ENCODE measurements around the gene PTBP1.

Gene PTBP1

GRCh38 chr19:757811-758668 lies 39.2 kb upstream of the PTBP1 start:
- TF ChIP-seq POLR2AphosphoS5 (IDR thresholded peaks at IDR 0.05; ENCODE audit: low read depth, low read length) (no peak), TAF1 (IDR thresholded peaks at IDR 0.05; ENCODE audit: borderline replicate concordance, low read depth, low read length) (no peak), POLR2A (IDR thresholded peaks at IDR 0.05; ENCODE audit: low read depth, low read length) (no peak)
- no peak for DNase-seq (ENCODE audit: insufficient read length)
- FAIRE-seq, result no peak

GRCh38 chr19:763181-763580 lies 34.1 kb upstream of the PTBP1 start:
- DNase-seq (ENCODE audit: insufficient read length), result no peak
- no peak for FAIRE-seq
- no peak for TF ChIP-seq POLR2A (IDR thresholded peaks at IDR 0.05; ENCODE audit: low read depth, low read length)
- TF ChIP-seq TAF1 (IDR thresholded peaks at IDR 0.05; ENCODE audit: borderline replicate concordance, low read depth, low read length), result no peak
- TF ChIP-seq POLR2AphosphoS5 (IDR thresholded peaks at IDR 0.05; ENCODE audit: low read depth, low read length), result no peak

DNA sequence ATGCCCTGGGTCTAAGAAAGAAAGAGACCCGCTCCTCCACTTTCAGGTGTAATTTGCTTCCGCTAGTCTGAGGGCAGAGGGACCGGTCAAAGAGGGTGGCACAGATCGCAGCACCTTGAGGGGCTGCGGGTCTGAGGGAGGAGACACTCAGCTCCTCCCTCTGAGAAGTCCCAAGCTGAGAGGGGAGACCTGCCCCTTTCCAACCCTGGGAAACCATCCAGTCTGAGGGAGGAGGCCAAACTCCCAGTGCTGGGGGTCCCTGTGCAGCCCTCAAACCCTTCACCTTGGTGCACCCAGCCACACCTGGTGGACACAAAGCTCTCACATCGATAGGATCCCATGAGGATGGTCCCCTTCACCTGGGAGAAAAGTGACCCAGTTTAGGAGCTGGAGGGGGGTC lies 33.4 kb upstream of the PTBP1 start:
- DNase-seq (ENCODE audit: insufficient read length), result no peak
- no peak for TF ChIP-seq TAF1 (IDR thresholded peaks at IDR 0.05; ENCODE audit: borderline replicate concordance, low read depth, low read length)
- no peak for TF ChIP-seq POLR2AphosphoS5 (IDR thresholded peaks at IDR 0.05; ENCODE audit: low read depth, low read length)
- no peak for TF ChIP-seq POLR2A (IDR thresholded peaks at IDR 0.05; ENCODE audit: low read depth, low read length)
- FAIRE-seq, result no peak

GRCh38 chr19:764301-764700 lies 33.0 kb upstream of the PTBP1 start:
- TF ChIP-seq POLR2AphosphoS5 (IDR thresholded peaks at IDR 0.05; ENCODE audit: low read depth, low read length) (no peak), TAF1 (IDR thresholded peaks at IDR 0.05; ENCODE audit: borderline replicate concordance, low read depth, low read length) (no peak), POLR2A (IDR thresholded peaks at IDR 0.05; ENCODE audit: low read depth, low read length) (no peak)
- FAIRE-seq, result no peak
- DNase-seq (ENCODE audit: insufficient read length), result no peak

GRCh38 chr19:765179-765738 lies 32.0 kb upstream of the PTBP1 start:
- no peak for TF ChIP-seq TAF1 (IDR thresholded peaks at IDR 0.05; ENCODE audit: borderline replicate concordance, low read depth, low read length)
- no peak for TF ChIP-seq POLR2A (IDR thresholded peaks at IDR 0.05; ENCODE audit: low read depth, low read length)
- TF ChIP-seq POLR2AphosphoS5 (IDR thresholded peaks at IDR 0.05; ENCODE audit: low read depth, low read length), result no peak
- DNase-seq (ENCODE audit: insufficient read length) (no peak), FAIRE-seq (no peak)

- no peak for FAIRE-seq
- DNase-seq (ENCODE audit: insufficient read length), result no peak
- TF ChIP-seq POLR2AphosphoS5 (IDR thresholded peaks at IDR 0.05; ENCODE audit: low read depth, low read length) (no peak), TAF1 (IDR thresholded peaks at IDR 0.05; ENCODE audit: borderline replicate concordance, low read depth, low read length) (no peak), POLR2A (IDR thresholded peaks at IDR 0.05; ENCODE audit: low read depth, low read length) (no peak)
Measured at GRCh38 chr19:768424-768823, 28.8 kb upstream of the PTBP1 start.

- TF ChIP-seq POLR2AphosphoS5 (IDR thresholded peaks at IDR 0.05; ENCODE audit: low read depth, low read length) (no peak), POLR2A (IDR thresholded peaks at IDR 0.05; ENCODE audit: low read depth, low read length) (no peak), TAF1 (IDR thresholded peaks at IDR 0.05; ENCODE audit: borderline replicate concordance, low read depth, low read length) (no peak)
Measured at GRCh38 chr19:769616-770015, 27.6 kb upstream of the PTBP1 start.

GRCh38 chr19:771332-771785 lies 25.9 kb upstream of the PTBP1 start:
- TF ChIP-seq TAF1 (IDR thresholded peaks at IDR 0.05; ENCODE audit: borderline replicate concordance, low read depth, low read length) (no peak), POLR2AphosphoS5 (IDR thresholded peaks at IDR 0.05; ENCODE audit: low read depth, low read length) (no peak), POLR2A (IDR thresholded peaks at IDR 0.05; ENCODE audit: low read depth, low read length) (no peak)
- peak; percentile 57 for DNase-seq (ENCODE audit: insufficient read length)
- FAIRE-seq, result no peak

More at GRCh38 chr19:769616-770015, 27.6 kb upstream of the PTBP1 start:
- FAIRE-seq (no peak), DNase-seq (ENCODE audit: insufficient read length) (no peak)

DNA sequence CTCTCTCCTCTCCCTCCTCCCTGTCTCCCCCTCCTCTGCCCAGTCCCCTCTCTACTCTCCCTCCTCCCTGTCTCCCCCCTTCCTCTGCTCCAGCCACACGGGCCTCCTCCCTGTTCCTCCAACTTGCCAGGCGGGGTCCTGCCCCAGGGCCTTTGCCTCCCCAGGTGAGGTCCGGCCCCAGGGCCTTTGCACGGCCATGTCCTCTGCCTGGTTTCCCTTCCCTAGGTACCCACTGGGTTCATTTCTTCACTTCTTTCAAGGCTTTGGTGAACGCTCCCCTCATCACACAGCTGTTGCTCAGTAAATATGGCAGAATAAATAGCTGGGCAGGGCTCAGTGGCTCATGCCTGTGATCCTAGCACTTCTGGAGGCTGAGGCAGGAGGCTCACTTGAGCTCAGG lies 25.2 kb upstream of the PTBP1 start:
- FAIRE-seq (no peak), DNase-seq (ENCODE audit: insufficient read length) (no peak)
- no peak for TF ChIP-seq POLR2AphosphoS5 (IDR thresholded peaks at IDR 0.05; ENCODE audit: low read depth, low read length)
- no peak for TF ChIP-seq TAF1 (IDR thresholded peaks at IDR 0.05; ENCODE audit: borderline replicate concordance, low read depth, low read length)
- no peak for TF ChIP-seq POLR2A (IDR thresholded peaks at IDR 0.05; ENCODE audit: low read depth, low read length)

- TF ChIP-seq POLR2A (IDR thresholded peaks at IDR 0.05; ENCODE audit: low read depth, low read length), result no peak
- no peak for TF ChIP-seq TAF1 (IDR thresholded peaks at IDR 0.05; ENCODE audit: borderline replicate concordance, low read depth, low read length)
- TF ChIP-seq POLR2AphosphoS5 (IDR thresholded peaks at IDR 0.05; ENCODE audit: low read depth, low read length), result no peak
- no peak for FAIRE-seq
- no peak for DNase-seq (ENCODE audit: insufficient read length)
Measured at GRCh38 chr19:772730-773436, 24.4 kb upstream of the PTBP1 start.

GRCh38 chr19:776549-776948 lies 20.7 kb upstream of the PTBP1 start:
- FAIRE-seq (no peak), DNase-seq (ENCODE audit: insufficient read length) (no peak)
- TF ChIP-seq TAF1 (IDR thresholded peaks at IDR 0.05; ENCODE audit: borderline replicate concordance, low read depth, low read length) (no peak), POLR2AphosphoS5 (IDR thresholded peaks at IDR 0.05; ENCODE audit: low read depth, low read length) (no peak), POLR2A (IDR thresholded peaks at IDR 0.05; ENCODE audit: low read depth, low read length) (no peak)

All from GM12892 (cell line).